Fibroblast of skin of right biceps (primary cell): ENCODE data around the gene METTL1.
A peak's percentile ranks its signal among the peaks of the same experiment; 100 is the strongest.

Experiments
- DNase-seq: peaks from one replicate; pipeline ENCODE4 v3.0.0-alpha.2; 2013

METTL1 gene

GRCh38 chr12:57751788-57752667, 19.9 kb downstream of the METTL1 start, which contains the start of gene CDK4:
TSS of gene CDK4 (minus strand) at chr12:57752310. CDS start at chr12:57751717, 593 bp downstream.
- DNase-seq, result peak; percentile 100

GRCh38 chr12:57751432-57751787, 20.5 kb downstream of the METTL1 start:
- no peak for DNase-seq

- no peak for DNase-seq
Observed at GRCh38 chr12:57750561-57751431, 21.1 kb downstream of the METTL1 start.

- DNase-seq, result no peak
Observed at GRCh38 chr12:57749061-57749460, 22.8 kb downstream of the METTL1 start.

GRCh38 chr12:57746025-57746424, 25.9 kb downstream of the METTL1 start:
- no peak for DNase-seq

- no peak for DNase-seq
Observed at GRCh38 chr12:57745485-57745881, 26.4 kb downstream of the METTL1 start.

GRCh38 chr12:57744777-57745484, 27.0 kb downstream of the METTL1 start, which contains the start of gene TSPAN31:
TSS of gene TSPAN31 (plus strand) at chr12:57745039. CDS start at chr12:57745155, 116 bp downstream.
- peak; percentile 99 for DNase-seq

GRCh38 chr12:57744194-57744776, 27.6 kb downstream of the METTL1 start:
- peak; percentile 86 for DNase-seq

- DNase-seq, result no peak
Observed at GRCh38 chr12:57743769-57744168, 28.1 kb downstream of the METTL1 start.

- no peak for DNase-seq
Observed at GRCh38 chr12:57741844-57742738, 29.8 kb downstream of the METTL1 start.

GRCh38 chr12:57741413-57741789, 30.5 kb downstream of the METTL1 start:
- no peak for DNase-seq

- no peak for DNase-seq
Observed at GRCh38 chr12:57740656-57741412, 31.1 kb downstream of the METTL1 start.

- no peak for DNase-seq
Observed at GRCh38 chr12:57739914-57740538, 31.9 kb downstream of the METTL1 start.

- no peak for DNase-seq
Observed at GRCh38 chr12:57739387-57739786, 32.5 kb downstream of the METTL1 start.

GRCh38 chr12:57738661-57739237, 33.2 kb downstream of the METTL1 start, which contains the start of gene AGAP2:
TSS of gene AGAP2 (minus strand) at chr12:57738742. CDS start at chr12:57738246, 496 bp downstream.
- DNase-seq, result peak; percentile 33

- no peak for DNase-seq
Observed at GRCh38 chr12:57737467-57738460, 34.1 kb downstream of the METTL1 start.

GRCh38 chr12:57736741-57737466, 35.0 kb downstream of the METTL1 start:
- no peak for DNase-seq
